ENCODE data around the gene GPC5.

- TF ChIP-seq CTCF (conservative IDR thresholded peaks at IDR 0.05; ENCODE audit: low read length) = no peak
- no peak for TF ChIP-seq EZH2phosphoT487 (IDR thresholded peaks at IDR 0.05; ENCODE audit: borderline replicate concordance, low read depth, low read length)
Measured at GRCh38 chr13:91698308-91698707, 299.9 kb downstream of the GPC5 start.

Measured in OCI-LY7 (cell line).